ENCODE measurements around the gene CDK11A. TPM values are rescaled to one million over a fixed set of nuclear protein-coding genes. Genes with fewer than 3 reads are reported as not detected.
"Not testable (repeated sequence)": the region's sequence is repeated elsewhere in the genome, so short reads cannot be mapped to it uniquely, and the experiment has no call there.

The CDK11A gene
- total RNA-seq, 1 donor: 26.9 TPM

DNA sequence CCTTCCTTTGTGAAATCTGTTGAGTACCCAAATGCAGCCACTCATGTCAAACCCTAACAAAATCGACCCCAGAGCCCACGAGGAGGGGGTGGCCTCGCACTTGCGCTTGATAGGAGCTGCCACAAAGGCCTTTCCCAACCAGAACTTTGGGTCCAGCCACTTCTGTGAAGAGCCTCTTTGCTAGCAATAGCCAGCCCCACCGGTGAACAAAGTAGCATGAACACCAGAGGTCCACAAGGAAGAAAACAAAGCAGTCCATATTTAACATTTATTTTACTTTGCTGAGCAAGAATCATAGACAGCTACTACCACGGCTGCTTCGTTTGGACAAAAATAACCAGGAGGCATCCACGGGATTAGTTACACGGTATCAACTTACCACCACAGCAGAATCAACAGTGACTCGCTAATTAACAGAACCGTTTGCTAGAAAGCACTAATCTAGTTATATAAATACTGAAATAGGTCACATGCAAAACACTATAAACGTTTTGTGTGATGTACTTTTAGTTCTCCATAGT is 3.0 kb upstream of the CDK11A start:
- not testable (repeated sequence) for DNase-seq (ENCODE audit: low read depth in 2 of 3, low spot score in 2 of 3)

DNA sequence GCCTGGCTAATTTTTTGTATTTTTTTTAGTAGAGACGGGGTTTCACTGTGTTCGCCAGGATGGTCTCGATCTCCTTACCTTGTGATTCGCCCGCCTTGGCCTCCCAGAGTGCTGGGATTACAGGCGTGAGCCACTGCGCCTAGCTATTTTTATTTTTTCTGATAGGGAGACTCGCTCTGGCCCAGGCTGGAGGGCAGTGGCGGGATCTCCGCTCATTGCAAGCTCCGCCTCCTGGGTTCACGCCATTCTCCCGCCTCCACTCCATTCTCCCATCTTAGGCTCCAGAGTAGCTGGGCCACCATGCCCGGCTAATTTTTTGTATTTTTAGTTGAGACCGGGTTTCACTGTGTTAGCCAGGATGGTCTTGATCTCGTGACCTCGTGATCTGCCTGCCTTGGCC is 1.9 kb upstream of the CDK11A start:
- DNase-seq (ENCODE audit: low read depth in 2 of 3, low spot score in 2 of 3): not testable (repeated sequence)

DNA sequence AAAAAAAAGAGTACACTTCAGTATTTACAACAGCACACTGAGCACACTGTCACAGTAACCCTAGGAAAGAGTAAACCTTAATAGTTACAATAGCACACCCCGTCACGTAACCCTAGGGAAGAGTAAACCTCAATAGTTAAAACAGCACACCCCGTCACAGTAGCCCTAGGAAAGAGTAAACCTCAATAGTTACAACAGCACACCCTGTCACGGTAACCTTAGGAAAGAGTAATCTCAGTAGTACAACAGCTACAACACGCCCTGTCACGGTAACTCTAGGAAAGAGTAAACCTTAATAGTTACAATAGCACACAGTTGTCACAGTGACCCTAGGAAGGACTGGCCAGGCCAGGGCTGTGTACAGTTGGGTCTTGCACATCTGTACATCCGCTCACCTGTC is 3.0 kb downstream of the CDK11A start:
- no peak for DNase-seq (ENCODE audit: low read depth in 2 of 3, low spot score in 2 of 3)

DNA sequence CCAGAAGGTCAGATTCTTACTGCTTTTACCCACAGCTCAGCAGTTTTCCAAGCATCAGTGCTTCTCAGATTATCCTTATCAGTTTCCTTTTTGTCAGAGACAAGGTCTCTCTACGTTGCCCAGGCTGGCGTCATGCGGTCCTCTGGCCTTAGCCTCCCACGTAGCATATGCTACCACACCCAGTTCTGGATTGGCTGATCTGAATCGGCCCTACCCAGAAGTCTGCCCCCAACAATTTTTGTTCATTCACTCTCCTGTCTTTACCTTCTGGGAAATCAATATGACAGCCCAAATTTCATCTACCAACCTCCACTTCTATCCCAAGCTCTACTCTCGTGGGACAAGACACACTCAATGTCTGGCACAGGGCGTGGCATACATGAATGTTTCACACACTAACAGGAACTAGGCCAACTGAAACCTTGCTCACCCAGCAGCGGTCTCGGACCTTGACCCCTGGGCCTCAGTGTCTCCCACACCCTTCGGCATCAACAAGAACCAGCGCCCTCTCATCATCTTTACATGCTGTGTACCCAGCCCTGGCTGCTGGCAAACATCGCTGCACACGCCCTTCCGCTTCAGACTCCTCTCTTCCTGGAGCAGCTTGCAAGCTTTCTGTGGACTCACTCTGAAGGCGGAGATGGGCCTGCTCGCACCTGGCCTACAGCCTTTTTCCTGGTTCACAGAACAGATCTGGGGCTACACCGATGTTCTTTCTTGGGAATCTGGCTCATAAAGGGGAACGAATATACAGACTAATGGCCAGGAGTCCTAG is 8.9 kb downstream of the CDK11A start:
- not testable (repeated sequence) for DNase-seq (ENCODE audit: low read depth in 2 of 3, low spot score in 2 of 3)

DNA sequence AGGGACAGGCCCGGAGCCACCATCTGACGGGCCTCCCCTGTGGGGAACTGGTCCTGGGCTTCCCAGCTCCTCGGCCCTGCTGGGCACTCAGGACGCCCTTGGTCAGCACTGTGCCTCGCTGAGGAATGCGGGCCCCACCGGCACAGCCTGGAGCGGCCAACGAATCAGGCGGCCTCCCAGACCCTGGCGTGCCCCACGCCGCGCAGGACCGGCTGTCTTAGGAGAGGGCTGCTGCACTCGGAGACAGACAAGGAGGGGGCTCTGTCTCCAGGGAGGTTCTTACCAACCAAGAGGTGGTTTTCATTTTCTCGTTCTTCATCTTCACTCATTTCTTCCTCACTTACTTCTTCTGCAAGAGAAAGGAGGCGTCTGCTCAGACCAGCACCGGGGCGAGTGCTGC is 16.3 kb downstream of the CDK11A start:
- not testable (repeated sequence) for DNase-seq (ENCODE audit: low read depth in 2 of 3, low spot score in 2 of 3)

DNA sequence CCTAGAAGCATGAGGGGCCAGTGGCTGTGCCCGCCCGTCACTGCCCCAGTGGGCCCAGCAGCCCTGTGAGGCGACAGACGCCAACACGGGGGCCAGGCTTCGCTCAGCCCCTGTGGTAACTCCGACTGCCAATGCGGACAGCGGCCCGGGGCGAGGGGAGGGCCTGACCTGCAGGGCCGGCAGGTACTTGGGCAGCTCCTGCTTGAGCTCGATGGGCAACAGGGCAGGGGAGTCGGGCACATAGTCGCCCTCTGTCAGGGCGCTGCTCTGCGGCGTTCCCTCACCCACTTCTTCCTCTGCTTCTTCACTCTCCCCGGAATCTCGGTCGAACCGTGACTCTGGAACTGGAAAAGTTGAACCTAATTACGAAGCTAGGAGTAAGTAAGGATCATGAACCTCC is 16.9 kb downstream of the CDK11A start:
- not testable (repeated sequence) for DNase-seq (ENCODE audit: low read depth in 2 of 3, low spot score in 2 of 3)

DNA sequence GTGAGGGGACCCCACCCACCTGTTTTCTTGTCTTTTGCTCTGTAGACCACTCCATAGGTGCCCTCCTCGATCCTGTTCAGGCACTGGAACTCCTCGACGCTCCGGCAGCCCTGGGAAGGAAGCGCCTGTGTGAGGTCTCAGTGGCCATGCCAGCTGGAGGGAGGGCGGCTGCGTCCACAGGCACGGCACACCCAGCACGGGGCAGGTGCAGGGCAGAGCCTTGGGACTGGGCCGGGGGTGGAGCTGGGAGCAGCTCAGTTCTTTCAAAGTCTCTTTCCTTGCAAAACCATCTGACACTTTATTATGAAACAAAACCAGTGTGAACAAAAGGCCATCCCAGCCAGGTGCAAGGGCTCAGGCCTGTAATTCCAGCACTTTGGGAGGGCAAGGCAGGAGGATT is 18.5 kb downstream of the CDK11A start:
- DNase-seq (ENCODE audit: low read depth in 2 of 3, low spot score in 2 of 3): not testable (repeated sequence)

DNA sequence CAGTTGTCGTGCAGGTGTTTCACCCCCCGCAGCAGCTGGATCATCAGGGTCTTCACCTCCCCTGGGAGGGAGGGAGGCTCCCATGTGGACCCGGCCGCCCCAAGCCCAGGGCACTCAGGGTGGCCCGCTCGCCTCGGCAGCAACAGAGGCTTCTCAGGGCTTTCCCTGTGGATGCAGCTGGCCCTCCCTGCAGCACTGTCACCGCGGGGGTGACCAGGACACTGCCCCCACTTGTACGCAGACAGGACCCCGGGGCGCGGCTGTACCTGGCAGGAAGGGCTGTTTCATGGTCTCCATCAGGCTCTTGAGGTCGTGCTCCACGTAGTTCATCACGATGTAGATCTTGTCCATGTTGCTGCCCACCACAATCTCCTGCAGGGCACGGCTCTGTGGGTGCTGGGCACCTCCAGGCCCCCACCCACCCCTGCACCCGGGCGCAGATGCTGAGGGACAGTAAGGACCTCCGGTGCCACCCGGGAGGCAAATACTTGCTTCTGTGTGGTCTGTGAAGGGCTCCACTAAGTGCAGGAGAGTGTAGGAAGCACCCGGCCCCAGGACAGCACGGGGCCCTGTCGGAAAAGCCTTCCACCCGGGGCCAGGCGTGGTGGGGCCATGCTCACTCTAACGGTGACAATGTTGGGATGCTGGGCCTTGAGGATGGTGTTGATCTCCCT is 19.7 kb downstream of the CDK11A start:
- not testable (repeated sequence) for DNase-seq (ENCODE audit: low read depth in 2 of 3, low spot score in 2 of 3)

DNA sequence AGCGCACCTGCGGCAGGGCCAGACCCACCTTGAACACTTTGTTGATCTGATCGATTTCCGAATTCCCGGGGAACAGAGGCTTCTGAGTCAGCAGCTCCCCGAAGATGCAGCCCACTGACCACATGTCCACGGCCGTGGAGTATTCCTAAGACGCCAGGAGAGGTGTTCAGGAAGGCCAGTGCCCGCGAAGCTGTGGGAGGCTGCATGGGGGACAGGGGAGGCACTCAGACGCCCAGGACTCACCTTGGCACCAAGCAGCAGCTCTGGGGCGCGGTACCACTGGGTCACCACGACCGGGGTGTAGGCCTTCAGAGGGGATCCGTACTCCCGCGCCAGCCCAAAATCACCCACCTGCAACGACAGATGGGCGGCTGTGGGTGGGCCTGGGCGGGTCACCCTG is 20.4 kb downstream of the CDK11A start:
- DNase-seq (ENCODE audit: low read depth in 2 of 3, low spot score in 2 of 3): no peak

DNA sequence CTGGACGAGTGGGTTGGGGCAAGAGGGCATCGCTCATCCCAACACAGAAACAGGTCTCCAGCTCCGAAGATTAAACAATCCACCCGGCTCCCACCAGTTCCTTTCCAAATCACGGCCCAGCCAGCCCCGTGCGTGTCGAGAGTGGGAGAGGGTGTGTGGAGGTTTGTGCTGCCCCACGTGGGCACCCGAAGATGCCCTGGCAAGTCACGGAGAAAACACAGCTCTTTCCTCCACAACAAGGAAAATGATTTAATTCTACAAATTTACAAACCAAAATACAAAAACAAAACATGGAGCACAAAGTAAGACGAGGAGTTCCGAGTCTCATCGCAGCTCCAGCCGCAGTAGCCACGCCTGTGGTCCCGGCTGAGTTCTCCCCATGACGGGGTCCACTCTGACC is 21.7 kb downstream of the CDK11A start:
- not testable (repeated sequence) for DNase-seq (ENCODE audit: low read depth in 2 of 3, low spot score in 2 of 3)

DNA sequence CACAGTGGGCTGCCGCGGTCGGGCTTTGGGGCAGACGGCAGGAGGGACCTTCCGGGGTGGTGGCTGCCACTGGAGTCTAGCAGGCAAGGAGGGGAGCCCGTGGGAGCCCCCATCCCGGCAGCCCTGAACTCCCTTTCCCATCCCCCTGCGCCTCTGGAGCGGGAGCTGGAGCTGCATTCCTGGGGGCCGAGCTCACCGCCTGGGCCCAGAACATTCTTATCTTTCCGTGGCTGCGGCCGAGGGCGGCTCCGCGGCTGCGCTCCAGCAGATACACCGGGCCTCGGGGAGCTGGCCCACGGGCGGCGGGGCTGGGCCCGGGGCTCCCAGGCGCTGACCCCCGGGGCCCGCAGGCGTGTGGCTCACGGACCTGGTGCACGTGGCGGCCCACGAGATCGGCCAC is 23.6 kb downstream of the CDK11A start:
- DNase-seq (ENCODE audit: low read depth in 2 of 3, low spot score in 2 of 3): not testable (repeated sequence)

DNA sequence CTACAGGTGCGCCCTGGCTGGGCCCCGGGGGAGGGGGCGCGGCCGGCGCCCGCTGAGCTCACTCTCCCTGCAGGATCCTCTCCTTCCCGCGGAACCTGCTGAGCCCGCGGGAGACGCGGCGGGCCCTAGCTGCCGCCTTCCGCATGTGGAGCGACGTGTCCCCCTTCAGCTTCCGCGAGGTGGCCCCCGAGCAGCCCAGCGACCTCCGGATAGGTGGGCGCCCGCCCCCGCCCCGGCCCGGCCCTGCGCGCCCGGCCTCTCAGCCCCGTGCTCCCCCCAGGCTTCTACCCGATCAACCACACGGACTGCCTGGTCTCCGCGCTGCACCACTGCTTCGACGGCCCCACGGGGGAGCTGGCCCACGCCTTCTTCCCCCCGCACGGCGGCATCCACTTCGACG is 24.1 kb downstream of the CDK11A start:
- not testable (repeated sequence) for DNase-seq (ENCODE audit: low read depth in 2 of 3, low spot score in 2 of 3)

DNA sequence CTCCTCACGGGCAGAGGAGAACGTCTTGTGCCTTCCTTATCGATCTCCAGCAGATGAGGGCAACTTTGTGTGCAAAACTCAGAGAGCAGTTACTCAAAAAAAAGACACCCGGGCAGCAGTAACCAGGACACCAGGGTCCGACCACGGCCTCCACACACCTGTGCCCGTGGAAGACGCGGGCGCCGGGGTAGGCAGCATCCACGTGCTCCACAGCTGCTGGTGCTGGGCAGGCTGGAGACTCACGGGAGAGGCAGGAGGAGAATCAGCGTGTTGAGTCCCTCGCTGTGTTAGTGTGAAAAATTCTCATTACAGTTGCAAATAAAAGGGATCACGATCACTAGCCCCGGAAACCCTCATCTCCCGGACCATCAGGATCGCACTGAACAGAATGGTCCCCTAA is 25.1 kb downstream of the CDK11A start:
- DNase-seq (ENCODE audit: low read depth in 2 of 3, low spot score in 2 of 3): not testable (repeated sequence)

DNA sequence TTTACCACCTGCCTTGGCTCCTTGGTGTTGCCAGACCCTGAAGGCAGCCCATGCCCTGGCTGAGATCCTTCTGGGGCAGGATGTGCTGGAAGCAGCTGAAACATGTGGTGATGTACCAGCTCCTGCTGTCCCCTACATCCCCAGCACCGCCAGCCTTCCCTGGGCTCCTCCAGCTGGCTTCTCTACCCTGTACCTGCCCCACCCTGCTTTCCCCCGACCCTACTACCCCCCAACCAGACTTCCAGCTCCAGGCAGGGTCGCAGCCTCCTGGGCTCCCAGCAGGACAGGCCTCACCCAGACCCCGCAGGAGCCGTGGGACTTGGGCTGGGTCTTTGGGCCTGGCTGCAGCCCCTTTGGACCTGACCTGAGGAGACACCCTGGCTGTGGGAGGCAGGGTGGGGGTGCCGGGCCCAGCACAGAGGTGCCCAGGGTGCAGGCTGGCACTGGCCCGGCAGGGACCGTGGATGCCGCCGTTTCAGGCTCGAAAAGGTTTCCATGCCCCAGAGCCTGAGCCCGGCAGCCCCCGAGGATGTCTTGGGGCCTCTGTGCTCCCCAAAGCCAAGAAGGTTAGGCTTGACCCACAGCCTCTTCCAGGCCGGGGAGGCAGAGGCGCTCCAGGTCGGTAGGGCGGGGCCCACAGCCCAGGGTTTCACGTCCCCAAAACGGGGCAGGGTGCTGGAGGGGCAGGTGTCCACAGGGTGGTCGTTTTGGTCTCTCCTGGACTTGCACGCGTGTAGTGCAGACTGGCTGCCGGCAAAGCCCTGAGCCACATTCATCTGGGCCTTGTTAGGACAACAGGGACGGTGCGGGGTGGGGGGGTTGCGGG is 26.6 kb downstream of the CDK11A start:
- not testable (repeated sequence) for DNase-seq (ENCODE audit: low read depth in 2 of 3, low spot score in 2 of 3)

DNA sequence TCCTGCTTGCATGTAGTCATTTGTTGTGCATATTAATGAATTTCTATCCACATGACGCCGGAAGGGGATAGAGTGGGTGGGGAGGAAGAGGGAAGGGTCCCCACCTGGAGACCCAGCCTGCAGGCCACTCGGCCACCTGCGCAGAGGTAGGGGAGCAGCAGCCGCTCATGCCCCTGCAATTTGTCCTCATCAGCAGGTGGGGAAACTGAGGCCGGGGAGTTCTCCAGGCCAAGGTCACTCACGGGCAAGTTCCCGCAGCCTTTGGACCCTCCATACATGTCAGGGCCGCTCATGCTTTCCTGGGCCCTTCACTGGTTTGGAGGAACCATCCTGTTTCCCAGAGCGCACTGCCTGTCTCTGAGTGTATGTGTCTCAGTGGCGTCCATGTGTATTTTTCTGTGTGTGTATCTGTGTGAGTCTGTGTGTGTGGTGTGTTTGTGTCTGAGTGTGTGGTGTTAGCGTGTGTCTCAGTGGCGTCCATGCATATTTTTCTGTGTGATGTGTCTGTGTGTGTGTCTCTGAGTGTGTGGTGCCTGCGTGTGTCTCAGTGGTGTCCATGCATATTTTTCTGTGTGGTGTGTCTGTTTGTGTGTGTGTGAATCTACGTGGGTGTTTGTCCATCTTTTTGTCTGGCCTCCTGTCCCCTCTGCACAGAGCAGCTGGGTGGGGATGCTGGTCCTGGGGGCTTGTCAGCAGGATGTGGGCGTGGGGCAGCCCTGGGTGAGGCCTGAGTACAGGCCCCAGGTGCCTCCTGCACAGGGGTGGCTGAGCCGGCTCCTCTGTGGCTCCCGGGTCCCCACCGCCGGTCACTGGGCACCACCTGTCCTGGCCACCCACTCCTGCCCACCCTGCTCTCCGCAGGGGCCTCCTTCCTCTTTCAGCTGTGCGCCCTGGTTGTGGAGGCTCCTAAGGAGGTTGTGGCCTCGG is 27.5 kb downstream of the CDK11A start:
- DNase-seq (ENCODE audit: low read depth in 2 of 3, low spot score in 2 of 3): not testable (repeated sequence)

DNA sequence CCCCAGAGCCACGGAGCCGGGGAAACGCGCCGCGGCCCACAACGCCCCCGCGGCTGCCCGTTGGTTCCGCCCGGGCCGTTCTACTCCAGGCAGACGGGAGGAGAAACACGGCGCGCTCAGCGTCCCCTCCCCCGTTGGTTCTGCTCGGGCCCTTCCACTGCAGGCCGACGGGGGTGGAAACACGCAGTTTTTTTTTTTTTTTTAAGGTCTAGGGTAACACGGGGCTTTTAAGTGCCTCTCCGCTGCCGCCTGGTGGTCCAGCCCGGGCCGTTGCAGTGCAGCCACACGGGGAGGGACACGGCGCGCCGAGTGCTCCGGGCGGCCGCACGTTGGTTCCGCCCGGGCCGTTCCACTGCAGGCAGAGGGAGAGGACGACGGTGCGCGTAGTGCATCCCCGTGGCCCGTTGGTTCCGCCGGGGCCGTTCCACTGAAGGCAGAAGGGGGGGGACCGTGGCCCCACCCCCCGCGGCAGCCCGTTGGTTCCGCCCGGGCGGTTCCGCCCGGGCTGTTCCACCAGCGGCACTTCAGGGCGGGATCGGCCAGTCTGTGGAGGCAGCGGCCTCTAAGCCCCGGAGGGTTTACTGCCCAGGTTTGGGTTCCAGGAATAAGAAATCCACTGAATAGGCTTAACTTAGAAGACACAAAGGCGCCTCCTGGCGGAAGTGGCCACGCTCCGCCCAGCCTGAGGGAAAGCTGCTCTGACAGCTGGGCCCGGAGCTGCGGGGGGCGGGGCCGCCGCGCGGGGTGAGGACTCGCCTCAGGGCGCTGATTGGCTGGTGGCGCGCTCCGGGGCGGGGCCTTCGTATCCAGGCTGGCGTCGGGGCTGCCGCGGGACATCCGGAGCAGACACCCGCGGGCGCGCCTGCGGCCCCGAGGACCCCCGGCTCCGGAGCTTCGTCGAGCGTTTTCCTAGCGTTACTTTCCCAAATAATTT is 31.2 kb downstream of the CDK11A start, which contains the start of gene SLC35E2B:
Gene SLC35E2B (minus strand): TSS at position 82 of the 934 bp plus-strand sequence. CDS start 16,096 bp downstream, outside the sequence.
- peak; percentile 90 to 98 (median 94) for DNase-seq (ENCODE audit: low read depth in 2 of 3, low spot score in 2 of 3)

DNA sequence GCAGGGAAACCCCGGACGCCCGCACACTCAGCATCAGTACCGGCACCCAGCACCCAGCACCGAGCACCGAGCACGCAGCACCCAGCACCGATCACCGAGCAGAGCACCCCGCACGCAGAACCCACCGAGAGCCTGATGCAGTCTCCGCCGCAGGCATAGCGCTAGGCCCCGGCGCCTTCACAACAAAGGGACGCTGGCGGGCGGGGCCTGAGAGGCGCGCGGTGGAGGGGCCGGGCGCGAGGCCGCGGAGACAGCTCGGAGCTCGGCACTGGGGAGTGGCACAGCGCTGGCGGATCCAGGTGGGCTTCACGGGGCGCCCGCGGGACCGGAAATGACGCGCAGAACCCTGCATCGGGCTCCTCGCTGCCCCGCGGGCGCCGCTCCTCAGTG is 31.8 kb downstream of the CDK11A start:
- peak; percentile 41 to 73 (median 51) for DNase-seq (ENCODE audit: low read depth in 2 of 3, low spot score in 2 of 3)

DNA sequence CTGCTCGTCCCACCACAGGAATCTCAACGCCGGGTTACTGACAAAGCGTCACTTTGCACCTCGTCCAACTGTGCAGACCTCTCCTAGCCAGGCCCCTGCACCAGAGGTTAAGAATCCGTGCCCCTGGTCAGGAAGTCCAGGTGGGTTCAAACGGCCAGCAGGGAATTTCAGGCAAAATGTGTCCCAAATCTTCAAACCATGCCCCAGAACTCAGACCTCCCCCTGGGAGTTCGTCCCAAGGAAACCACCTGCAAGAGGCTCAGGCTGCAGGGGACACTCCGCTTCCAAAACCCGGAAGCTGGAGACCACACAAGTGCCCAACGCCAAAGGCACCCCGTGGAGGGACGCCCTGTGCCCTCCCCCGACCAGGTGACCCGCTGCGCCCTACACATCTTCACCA is 32.7 kb downstream of the CDK11A start:
- not testable (repeated sequence) for DNase-seq (ENCODE audit: low read depth in 2 of 3, low spot score in 2 of 3)

DNA sequence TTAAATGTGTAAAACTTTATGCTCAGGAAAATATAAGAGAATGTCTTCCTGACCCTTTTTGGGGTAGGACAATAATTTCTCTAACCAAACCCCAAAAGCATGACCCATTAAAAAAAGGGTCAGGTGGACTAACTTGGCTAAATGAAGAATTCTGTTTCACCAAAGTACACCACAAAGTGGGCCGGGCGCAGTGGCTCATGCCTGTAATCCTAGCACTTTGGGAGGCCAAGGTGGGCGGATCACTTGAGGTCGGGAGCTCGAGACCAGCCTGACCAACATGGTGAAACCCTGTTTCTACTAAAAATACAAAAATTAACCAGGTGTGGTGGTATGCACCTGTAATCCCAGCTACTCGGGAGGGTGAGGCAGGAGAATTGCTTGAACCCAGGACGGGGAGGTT is 34.6 kb downstream of the CDK11A start:
- DNase-seq (ENCODE audit: low read depth in 2 of 3, low spot score in 2 of 3): not testable (repeated sequence)

Data from hematopoietic multipotent progenitor cell (in vitro differentiated cells).